SW 1271 (cell line): Measurements from ENCODE around the gene MYNN.
"Not testable (repeated sequence)": the region's sequence is repeated elsewhere in the genome, so short reads cannot be mapped to it uniquely, and the experiment has no call there.

Source experiments
- DNase-seq, 2 experiments: peaks; one replicate each; lab custom pipeline; 2025; lab: John Stamatoyannopoulos, UW

MYNN gene

DNA sequence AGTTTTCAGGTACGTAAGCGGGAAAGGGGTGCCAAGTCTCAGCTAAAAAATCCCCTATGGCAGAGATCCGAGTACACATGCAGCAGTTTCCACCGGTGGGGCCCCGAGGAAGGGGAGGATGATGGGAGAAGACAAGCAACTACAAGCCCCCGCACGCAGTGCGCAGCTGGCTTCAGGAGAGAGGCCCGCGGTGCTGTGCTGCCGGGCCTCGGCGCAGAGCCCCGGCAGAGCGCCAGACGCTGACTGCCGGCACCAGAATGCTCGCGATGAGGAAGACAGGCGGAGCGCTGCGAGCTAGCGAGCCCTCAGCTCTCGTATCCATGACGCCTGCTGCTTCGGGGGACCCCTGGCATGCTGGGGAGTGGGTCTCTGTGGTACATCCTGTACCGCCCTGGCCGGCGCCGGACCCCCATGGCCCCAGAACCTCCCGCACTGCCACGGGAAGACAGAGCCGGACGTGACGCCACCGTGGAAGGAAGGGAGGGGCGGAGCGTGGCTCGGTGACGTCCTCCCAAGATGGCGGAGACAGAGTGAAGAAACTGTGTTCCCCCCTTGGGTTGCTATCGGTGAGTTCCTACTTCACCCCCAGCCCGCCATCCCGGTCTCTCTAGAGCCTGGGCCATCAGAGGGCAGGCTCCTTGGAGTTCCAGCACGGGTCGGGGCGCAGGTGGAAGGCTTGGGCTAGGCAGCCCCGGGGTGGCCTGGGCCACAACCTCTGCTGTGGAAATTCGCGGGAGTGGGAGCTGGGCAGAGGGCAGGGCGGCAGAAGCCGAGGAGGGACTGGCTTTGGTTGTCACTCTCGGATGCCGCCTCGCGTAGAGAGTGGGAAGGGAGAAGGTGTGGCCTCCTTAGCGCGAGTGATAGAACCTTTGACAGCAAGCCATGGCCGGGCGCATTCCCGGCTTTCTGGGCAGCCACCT lies at the start of gene MYNN:
Gene MYNN, plus strand, starts transcription at position 500 of the 920 bp plus-strand sequence. CDS start 900 bp downstream, outside the sequence.
- DNase-seq = peak; percentile 70 to 87

DNA sequence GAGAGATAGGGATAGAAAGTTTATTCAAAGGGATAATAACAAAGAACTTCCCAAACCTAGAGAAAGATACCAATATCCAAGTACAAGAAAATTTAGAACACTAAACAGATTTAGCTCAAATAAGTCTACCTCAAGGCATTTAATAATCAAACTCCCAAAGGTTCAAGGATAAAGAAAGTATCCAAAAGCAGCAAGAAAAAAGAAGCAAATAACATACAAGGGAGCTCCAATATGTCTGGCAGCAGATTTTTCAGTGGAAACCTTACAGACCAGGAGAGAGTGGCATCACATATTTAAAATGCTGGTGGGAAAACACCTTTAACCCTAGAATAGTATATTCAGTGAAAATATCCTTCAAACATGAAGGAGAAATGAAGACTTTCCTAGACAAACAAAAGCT lies 41.3 kb upstream of the MYNN start:
- DNase-seq = not testable (repeated sequence)

DNA sequence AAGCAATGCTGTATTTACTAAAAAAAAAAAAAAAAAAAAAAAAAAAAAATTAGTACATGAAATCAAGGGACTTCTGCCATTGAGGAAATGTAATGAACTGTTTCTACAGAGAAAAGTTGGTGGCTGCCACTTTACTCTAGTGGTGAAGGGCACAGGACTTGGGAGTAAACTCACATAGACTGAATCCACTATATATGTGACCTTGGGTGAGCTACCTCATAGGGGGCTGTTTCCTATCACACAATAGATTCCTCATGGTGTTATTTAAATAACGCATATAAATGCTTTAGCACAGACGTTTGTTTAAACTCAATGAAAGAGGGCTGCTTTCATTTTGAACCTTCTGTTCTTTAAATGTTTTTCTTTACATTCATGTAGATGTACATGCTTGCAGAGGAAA lies 34.1 kb upstream of the MYNN start:
- no peak for DNase-seq

DNA sequence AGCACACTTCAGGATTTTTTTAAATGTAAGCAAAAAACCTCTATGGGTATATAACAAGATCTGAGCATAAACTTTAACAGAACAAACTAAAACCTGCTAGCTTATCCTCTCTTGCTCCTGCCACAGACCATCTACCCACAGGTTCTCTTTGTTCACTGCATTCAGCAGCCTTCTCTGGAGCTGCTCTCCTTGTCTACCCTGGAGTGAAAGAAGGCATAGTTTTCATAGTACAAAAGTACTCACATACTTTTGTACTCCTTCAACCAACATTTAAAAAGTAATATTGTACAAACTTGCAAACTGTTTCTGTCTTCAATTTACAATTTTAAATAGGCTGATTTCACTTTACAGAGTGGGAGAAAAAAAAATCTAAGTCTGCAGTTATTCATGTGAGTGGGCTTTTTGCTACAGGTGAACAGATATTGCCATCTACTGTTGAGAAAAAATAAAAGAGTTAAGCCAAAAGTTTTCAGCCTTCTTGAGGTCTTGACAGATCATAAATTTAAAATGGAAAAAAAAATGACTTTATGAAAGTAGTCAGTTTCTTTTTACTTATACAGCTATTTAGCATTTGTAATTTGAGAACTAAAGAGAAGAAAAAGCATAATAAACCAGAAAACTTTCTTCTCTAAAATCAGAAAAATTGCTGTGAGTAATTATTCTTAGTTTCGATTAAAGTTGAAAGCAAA lies 28.7 kb upstream of the MYNN start:
- peak in 1 of 2 experiments; percentile 33 for DNase-seq

DNA sequence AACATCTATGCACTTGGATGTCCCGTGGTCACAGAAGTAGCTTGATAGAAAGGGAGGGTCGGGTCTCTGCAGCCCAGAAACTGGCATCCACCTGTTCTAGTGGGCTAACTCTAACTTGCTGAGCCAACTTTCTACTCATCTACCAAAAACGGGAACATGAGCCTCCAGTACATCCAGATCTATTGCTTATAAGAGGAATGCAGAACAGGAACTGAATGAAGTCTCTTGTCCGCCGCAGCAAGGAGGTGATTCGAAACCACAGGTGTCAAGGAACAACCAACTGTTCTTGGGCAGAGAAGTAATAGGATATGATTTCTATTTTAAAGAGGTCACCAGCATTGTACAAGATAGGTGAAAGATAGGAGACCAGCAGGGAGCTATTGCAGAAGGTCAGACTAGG lies 26.3 kb upstream of the MYNN start:
- no peak for DNase-seq

DNA sequence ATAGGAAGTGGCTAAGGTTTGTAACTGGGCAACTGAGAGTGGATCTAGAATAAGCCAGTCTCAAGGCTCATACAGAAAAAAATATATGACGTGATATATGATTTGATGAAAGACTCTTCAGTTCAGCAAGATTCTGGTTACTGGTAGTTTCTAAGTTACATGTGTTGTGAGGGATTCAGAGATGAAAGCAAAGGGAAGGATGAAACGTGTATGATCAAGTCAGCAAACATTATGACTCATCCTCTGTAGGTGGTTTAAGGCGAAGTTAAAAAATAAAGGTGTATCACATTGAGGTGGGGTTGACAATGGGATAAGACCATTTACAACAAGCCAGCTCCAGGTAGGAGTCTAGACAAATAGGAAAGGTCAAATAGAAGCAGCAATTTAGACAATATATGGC lies 24.5 kb upstream of the MYNN start:
- DNase-seq = no peak

DNA sequence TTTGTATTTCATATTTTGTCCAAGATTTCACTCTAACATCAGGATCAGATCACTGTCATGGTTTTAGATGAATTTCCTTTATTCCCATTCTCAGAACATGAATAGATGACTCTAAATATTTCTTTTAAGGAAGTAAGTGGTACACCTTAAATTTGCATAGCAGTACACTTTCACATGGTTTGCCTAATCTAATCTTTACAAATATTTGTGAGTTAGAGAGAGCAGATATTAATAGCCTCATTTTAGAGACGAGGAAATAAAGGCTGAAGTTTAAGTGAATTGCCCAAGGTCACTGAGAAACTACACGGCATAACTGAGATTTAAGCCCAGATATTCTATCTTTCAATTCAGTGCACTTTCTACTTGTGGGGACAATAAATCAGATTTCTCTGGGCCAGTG lies 22.5 kb upstream of the MYNN start:
- DNase-seq = no peak

DNA sequence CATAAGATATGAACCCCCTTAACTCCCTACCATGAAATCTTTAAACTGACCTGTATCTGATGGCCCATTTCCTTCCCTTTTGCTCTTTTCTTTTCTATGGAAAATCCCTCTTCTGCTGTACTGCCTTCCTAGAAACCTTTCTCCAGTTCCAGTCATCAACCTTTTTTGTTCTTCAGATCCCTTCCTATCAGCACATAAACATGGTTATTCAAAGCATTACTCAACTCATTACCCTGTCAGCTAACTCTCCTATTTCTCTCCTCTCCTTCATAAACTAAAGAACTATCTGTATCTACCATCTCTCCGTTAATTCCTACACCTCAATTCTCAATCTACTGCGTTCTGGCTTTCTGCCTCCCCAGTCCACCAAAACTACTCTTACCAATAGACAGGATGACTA lies 21.3 kb upstream of the MYNN start:
- no peak for DNase-seq

DNA sequence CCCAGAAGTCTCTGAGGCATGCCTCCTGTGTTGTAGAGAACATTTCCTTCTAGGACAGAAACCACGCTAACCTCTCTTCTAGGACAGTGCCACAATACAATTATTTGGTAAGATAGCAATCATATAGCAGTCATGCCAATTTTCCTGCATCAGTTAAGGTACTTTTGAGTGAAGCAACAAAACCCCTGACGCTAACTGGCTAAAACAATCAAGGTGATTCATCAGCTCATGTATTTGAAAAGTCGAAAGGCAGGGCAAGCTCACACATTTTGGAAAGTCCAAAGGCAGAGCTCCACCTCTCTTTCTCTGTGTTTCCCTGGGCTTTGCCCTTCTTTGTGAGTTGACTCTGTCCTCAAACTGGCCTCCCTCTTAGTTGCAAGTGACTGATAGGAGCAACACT lies 18.5 kb upstream of the MYNN start:
- no peak for DNase-seq

DNA sequence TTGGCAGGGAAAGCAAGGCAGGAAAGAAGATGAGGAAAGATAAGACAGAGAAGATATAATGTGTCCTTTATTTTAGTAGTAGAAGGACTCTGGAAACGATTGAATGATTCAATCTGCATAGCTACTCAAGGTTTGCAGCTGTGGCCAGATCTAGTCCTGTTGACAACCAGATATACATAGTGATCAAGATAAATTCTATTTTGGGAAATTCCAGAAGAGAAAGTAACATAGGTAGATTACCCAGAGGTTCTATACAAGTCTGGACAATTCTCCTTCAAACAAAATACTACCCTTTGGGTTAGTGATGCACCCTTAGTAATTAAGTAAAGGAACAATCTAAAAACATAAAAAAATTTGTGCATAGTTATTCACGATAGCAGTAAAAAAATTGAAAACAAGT lies 17.7 kb upstream of the MYNN start:
- DNase-seq = no peak

DNA sequence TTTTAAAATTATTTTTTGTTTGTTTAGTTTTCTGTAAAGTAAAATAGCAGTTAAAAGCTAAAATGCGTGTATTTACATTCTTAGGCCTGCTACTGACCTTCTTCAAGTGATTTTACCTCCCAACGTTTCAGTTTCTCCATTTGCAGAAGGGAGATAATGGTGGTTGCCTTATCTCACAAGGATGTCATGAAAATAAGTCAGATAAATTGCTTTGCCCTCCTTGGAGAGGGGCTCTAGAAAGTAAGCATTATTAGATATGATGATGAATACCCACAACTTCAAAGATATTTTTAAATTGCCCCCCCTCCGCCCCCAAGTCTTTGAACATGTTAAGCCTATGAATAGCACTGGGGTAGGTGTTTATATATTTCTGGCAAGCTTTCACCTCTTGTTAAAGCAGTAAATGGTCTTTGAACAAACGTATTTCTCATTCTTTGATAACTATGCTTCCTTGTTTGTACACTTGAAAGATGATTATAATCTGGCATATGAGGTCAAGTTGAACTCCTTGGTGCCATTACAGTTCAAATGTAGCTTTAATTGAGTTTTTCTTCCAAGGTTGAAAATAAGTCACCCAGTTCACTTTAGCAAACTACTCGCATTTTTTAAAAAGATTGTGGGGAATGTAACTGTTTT lies 14.7 kb upstream of the MYNN start:
- no peak for DNase-seq

DNA sequence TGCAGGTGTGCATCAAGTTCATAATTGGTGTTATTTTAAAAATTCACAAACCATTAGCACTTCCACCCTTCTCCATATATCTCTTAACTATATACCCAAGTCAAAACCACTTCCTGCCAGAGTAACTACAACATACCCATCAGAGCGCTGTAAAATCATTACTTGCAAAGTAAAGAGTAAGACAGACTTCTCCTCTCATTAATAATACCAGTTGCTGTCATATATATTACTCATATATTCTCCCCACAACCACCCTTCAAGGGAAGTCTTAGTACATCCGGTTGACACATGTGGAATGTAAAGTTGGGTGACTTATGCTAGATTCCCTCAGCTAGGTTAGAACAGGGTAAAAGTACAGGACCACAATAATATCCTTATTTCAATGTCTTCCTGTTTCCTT lies 13.9 kb upstream of the MYNN start:
- peak; percentile 15 to 63 for DNase-seq

DNA sequence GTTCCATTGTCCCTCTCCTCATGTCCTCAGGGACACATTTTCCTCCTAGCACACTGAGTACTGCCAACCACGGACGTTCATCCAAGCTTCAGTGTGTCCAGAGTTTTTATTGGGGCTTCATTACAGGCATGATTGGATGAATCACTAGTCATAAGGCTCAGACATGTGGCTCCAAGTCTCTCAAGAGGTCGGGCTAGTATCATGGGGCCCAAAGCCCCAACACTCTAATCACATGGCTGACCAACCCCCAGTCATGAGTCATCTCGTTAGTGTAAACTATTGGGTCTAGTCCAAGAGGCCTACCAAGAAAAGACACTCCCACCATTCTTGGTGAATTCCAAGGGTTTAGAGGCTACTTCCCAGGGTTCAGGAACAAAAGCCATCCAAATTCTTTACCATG lies 12.7 kb upstream of the MYNN start:
- no peak for DNase-seq

DNA sequence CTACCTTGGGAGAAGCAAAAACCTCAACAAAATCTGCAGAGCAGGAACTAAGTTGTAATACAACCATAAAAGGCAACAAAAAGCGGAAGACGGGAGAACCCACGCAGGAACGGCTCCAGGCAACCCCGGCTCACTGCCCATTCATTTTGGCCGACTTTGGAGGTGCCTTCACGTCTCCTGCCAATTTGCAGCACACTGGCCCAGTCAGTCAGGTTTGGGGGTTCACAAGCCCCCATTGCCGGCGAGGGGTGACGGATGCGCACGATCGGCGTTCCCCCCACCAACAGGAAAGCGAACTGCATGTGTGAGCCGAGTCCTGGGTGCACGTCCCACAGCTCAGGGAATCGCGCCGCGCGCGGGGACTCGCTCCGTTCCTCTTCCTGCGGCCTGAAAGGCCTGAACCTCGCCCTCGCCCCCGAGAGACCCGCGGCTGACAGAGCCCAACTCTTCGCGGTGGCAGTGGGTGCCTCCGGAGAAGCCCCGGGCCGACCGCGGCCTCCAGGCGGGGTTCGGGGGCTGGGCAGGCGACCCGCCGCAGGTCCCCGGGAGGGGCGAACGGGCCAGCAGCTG lies 8.8 kb upstream of the MYNN start:
- DNase-seq = peak in 1 of 2 experiments; percentile 24

DNA sequence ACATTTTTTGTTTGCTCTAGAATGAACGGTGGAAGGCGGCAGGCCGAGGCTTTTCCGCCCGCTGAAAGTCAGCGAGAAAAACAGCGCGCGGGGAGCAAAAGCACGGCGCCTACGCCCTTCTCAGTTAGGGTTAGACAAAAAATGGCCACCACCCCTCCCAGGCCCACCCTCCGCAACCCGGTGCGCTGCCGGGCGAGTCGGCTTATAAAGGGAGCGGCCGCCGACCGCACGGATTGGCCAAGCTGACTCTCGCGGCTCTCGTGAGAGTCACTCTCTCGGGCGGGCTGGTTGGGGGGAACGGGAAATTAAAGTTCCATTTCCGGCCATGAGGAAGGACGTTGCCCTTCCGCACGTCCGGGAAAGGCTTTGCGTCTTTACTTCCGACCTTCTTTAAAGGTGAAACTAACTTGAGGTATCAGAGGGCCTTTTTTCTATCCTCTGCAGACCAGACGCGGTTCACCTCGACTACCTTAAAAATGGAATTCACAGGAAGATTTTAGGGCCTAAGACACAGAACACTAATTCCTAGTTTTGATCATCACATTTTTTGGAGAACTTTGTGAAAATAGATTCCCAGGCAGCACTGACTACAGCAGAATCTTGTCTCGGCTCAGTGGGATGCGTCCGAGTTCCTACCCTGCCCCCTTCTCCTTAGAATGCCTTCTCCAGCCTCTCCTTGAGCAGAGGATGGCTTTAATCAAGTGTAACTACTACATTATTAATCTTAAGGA lies 8.1 kb upstream of the MYNN start, which contains the start of gene TERC:
Gene TERC, minus strand, starts transcription at position 179 of the 731 bp plus-strand sequence.
- peak; percentile 82 to 89 for DNase-seq

DNA sequence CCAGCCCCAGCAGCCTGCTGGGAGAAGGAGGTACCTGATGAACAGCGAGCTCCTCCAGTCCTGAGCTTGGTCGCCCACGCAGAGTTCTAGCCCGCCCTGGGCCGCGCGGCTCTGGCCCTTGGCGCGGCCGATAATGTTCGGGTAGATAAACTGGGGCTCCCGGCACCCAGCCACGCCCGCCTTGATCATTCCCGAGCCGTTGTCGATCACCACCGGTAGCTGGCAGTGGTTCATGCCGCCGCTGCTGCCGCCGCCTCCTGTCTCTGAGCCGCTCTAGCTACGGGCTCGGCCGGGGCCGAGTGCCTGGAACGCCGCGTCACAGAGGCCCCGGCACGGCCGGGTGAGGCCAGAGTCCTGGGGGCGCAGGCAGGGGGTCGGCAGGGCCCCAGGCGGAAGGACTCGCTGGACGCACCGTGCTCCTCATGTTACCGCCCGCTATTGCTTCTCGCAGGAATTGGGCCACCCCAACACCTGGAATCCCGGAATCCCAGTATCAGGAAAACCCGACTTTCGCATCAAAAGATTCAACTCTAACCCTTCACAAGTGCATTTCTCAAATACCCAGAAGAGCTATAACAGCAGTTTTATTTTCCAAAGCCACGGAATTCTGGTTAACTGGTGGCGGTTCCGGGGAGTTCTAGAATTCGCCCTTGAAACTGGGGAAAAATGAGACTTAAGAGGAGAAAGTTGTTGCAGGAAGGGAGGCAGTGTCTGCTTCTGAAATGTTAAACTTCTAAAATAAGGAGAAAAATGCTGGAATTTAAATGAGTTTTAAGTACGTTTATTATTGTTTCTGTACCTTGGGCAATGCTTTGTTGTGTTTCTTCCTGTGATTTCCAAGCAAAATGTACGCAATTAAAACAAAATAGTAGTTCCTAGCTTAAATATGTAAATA lies 3.7 kb upstream of the MYNN start, which contains the start of gene ACTRT3:
Gene ACTRT3, minus strand, starts transcription at position 275 of the 895 bp plus-strand sequence. Its CDS starts 41 bp downstream, at position 234.
- peak; percentile 31 to 73 for DNase-seq

DNA sequence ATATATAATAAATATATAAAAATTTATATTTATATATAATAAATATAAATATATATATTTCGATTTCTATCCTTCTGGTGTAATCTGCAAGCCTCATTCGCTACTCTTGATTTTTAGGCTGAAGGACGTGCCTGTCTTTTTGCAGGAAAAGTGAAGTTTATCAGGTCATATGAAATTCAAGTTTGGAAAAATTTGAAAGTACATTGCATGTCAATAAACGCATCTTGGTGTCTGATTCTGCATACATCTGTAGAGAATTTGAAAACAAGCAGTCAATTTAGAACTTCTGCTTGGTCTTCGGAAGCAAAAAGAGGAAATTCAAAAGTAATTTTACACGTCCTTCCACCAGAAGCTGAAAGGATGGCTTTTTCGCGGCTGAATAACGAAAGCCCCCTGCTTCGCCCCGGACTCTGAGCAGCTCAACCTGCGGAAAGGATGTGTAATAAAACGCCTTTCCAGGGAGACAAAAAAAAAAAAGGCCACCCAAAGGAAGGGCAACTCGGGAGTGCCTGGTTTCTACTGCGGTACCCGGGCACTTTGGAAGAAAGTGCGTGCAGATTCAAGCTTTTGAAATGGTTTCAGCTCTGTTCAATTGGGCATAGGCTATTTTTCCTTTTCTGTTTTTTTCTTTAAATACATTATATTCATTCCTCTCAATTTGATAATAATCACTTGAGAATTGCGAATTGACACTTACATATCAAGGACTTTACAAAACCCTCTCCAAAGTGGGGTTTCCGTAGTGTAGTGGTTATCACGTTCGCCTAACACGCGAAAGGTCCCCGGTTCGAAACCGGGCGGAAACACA lies 1.5 kb upstream of the MYNN start:
- peak; percentile 59 to 71 for DNase-seq

DNA sequence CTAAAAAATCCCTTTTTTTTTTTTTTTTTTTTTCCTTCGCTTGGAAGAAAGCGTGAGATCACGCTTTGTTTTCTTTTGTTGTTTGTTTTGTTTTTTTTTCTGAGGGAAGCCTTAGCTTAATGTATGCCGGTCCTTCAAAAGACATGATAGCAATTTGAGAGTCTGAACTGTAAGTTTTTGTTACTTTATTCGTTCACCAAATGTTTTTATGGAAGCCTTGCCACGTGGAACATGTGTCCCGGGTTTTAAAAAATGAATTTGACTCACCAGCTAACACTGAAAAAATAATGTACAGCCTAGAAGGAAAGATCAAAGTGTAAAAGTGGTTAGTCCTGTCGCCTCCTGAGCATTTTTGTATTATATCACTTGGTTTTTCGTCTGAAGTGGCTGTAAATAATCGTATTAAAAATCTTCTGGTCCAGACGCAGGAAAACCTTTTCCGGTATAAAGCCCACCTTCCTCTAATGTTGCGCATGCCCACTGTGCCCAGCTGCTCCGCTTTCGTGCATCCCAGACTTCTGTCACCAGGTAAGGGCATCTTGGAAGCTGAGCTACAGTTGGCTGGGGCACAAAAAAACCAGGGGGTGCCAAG lies 795 bp upstream of the MYNN start:
- DNase-seq = peak; percentile 61 to 84

DNA sequence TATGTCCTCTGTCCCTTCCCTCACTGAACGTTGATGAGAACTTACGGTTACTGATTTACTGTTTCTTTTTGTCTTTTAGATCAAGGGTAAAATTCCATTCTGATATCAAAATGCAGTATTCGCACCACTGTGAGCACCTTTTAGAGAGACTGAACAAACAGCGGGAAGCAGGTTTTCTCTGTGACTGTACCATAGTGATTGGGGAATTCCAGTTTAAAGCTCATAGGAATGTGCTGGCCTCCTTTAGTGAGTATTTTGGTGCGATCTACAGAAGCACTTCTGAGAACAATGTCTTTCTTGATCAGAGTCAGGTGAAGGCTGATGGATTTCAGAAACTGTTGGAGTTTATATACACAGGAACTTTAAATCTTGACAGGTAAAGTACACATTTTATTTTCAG lies 990 bp downstream of the MYNN start:
- no peak for DNase-seq
